Gastroesophageal sphincter (tissue), 4 donors: ENCODE data around the gene SSC5D. TPM values are rescaled to one million over a fixed set of nuclear protein-coding genes. Genes with fewer than 3 reads are reported as not detected.
A peak's percentile ranks its signal among the peaks of the same experiment; 100 is the strongest.

Source experiments
- ATAC-seq: fragments of 150-250 bp; one replicate; pipeline ENCODE4 v1.9.1; 2016; ENCODE audit warnings: mild to moderate bottlenecking, moderate library complexity
- H3K27ac ChIP-seq, 4 donors: fragments of 200-600 bp; sonication (generic) in 3 of 4; 1 replicate in 3 of 4; 2 replicates in 1 of 4; pipeline ENCODE4 v1.5.1; 2016 to 2019
- H3K27me3 ChIP-seq: fragments of 200-600 bp; sonication (generic); one replicate; pipeline ENCODE4 v1.5.1; 2019
- H3K36me3 ChIP-seq, 2 donors: fragments of 200-600 bp; sonication (generic); one replicate each; pipeline ENCODE4 v1.5.1; 2019; ENCODE audit warnings: control low read depth in 1 of 2
- H3K4me1 ChIP-seq, 3 donors: fragments of 200-600 bp; sonication (generic); 1 replicate in 2 of 3; 2 replicates in 1 of 3; pipeline ENCODE4 v1.5.1; 2016 to 2019; ENCODE audit warnings: control low read depth in 2 of 3
- H3K4me3 ChIP-seq, 2 donors: fragments of 200-600 bp; sonication (generic); one replicate each; pipeline ENCODE4 v1.5.1; 2019; ENCODE audit warnings: mild to moderate bottlenecking in 1 of 2, moderate library complexity in 1 of 2
- H3K9me3 ChIP-seq, 3 donors: fragments of 200-600 bp; sonication (generic); one replicate each; pipeline ENCODE4 v1.5.1; 2017 to 2019; ENCODE audit warnings: control low read depth in 2 of 3
- CTCF ChIP-seq, 4 experiments: fragments of 200-600 bp in 2 of 4; fragments of 450-650 bp in 2 of 4; sonication (generic) in 1 of 4; IDR thresholded peaks; one replicate each; pipeline ENCODE4 v1.5.1; 2017 to 2019; ENCODE audit warnings: antibody characterized with exemption in 4 of 4, mild to moderate bottlenecking in 2 of 4, moderate library complexity in 2 of 4
- EP300 ChIP-seq: sonication (generic); formaldehyde crosslinking; IDR thresholded peaks from one replicate; pipeline ENCODE4 v1.6.1; 2017; ENCODE audit warnings: antibody characterized with exemption, mild to moderate bottlenecking
- POLR2A ChIP-seq, 2 donors: fragments of 450-650 bp; IDR thresholded peaks; one replicate each; pipeline ENCODE4 v1.6.1; 2017; ENCODE audit warnings: antibody characterized with exemption in 2 of 2, mild to moderate bottlenecking in 2 of 2, moderate library complexity in 1 of 2
- POLR2AphosphoS5 ChIP-seq: sonication (generic); formaldehyde crosslinking; IDR thresholded peaks from one replicate; pipeline ENCODE4 v1.6.1; 2017; ENCODE audit warnings: antibody characterized with exemption
- WGBS, 2 donors: methylation state at CpG; one replicate each; pipeline ENCODE4 v1.1.5; 2018; ENCODE audit warnings: low coverage in 1 of 2; 5-methylcytosine and 5-hydroxymethylcytosine counted together
- total RNA-seq, 4 donors: library from RNA; depleted of rRNA; stranded (reverse); fragments of >200 nt; gene quantifications; one replicate each; pipeline ENCODE4 v1.1.0, GENCODE V29; 2016

The SSC5D gene
- total RNA-seq, 4 donors from 2014 or later: 6.3 to 39.2 (median 23.5) TPM

GRCh38 chr19:55473225-55474012, 14.8 kb upstream of the SSC5D start:
- Histone ChIP-seq H3K9me3 (no peaks in the 10 kb centered on the region), H3K27ac (peak overlapping the region in 1 of 4 donors; percentile 11), H3K4me3 (no peak overlapping the region), H3K36me3 (no peaks in the 10 kb centered on the region), H3K27me3 (no peaks in the 10 kb centered on the region), H3K4me1 (peaks cover 0 to 31% (median 11%) of the 10 kb centered on the region in 3 donors)
- 68 to 70% methylated on average over 3 to 8 of the region's 16 CpGs for WGBS, 2 donors
- no peak for TF ChIP-seq POLR2AphosphoS5
- no peak for TF ChIP-seq POLR2A (IDR thresholded peaks at IDR 0.05)
- no peak for TF ChIP-seq CTCF (IDR thresholded peaks at IDR 0.05)
- TF ChIP-seq EP300: no peak
- no peak for ATAC-seq

- Histone ChIP-seq H3K27me3 (no peaks in the 10 kb centered on the region), H3K4me3 (no peak overlapping the region), H3K27ac (peak overlapping the region in 1 of 4 donors; percentile 0), H3K4me1 (peaks cover 0 to 38% (median 11%) of the 10 kb centered on the region in 3 donors), H3K36me3 (no peaks in the 10 kb centered on the region), H3K9me3 (no peaks in the 10 kb centered on the region)
- no peak for ATAC-seq
- TF ChIP-seq POLR2A (IDR thresholded peaks at IDR 0.05) (no peak), CTCF (IDR thresholded peaks at IDR 0.05) (no peak), POLR2AphosphoS5 (no peak), EP300 (no peak)
- 85% methylated on average over 4 of the region's 19 CpGs; no CpG with 5 or more reads in 1 of the 2 donors for WGBS, 2 donors
Measured at GRCh38 chr19:55474269-55475265, 13.7 kb upstream of the SSC5D start.

GRCh38 chr19:55476100-55476775, 12.0 kb upstream of the SSC5D start, which contains the start of gene ZNF628:
ZNF628 (plus strand) TSS chr19:55476617; CDS start chr19:55479911, 3,294 bp downstream.
- peak; percentile 66 to 79 for TF ChIP-seq POLR2A (IDR thresholded peaks at IDR 0.05)
- no peak for TF ChIP-seq EP300
- TF ChIP-seq POLR2AphosphoS5: peak; percentile 78

GRCh38 chr19:55477905-55478304, 10.3 kb upstream of the SSC5D start:
- no peak for ATAC-seq
- H3K27me3 ChIP-seq: no peaks in the 10 kb centered on the region
- H3K4me3 ChIP-seq: peak overlapping the region in 1 of 2 donors; percentile 72
- H3K9me3 ChIP-seq: no peaks in the 10 kb centered on the region
- H3K36me3 ChIP-seq: peaks cover 0 to 26% of the 10 kb centered on the region in 2 donors
- no peak overlapping the region for H3K27ac ChIP-seq
- H3K4me1 ChIP-seq: peaks cover 0 to 38% (median 11%) of the 10 kb centered on the region in 3 donors
- TF ChIP-seq POLR2AphosphoS5: no peak
- no peak for TF ChIP-seq EP300
- TF ChIP-seq CTCF (IDR thresholded peaks at IDR 0.05): no peak
- no peak for TF ChIP-seq POLR2A (IDR thresholded peaks at IDR 0.05)
- 70 to 82% methylated on average over 9 to 10 of the region's 13 CpGs for WGBS, 2 donors

More at GRCh38 chr19:55476100-55476775, 12.0 kb upstream of the SSC5D start, which contains the start of gene ZNF628:
- peaks cover 0 to 38% (median 11%) of the 10 kb centered on the region in 3 donors for H3K4me1 ChIP-seq
- 0% methylated on average over 18 of the region's 61 CpGs; no CpG with 5 or more reads in 1 of the 2 donors for WGBS, 2 donors
- H3K27me3 ChIP-seq: no peaks in the 10 kb centered on the region
- H3K27ac ChIP-seq: peak within 1 kb of the TSS; percentile 72 to 99 (median 95)
- peak; percentile 98 for ATAC-seq
- H3K36me3 ChIP-seq: peaks cover 0 to 9% of the 10 kb centered on the region in 2 donors
- H3K4me3 ChIP-seq: peak within 1 kb of the TSS; percentile 46 to 72
- H3K9me3 ChIP-seq: no peaks in the 10 kb centered on the region
